Colonic mucosa (tissue), 4 donors: ENCODE measurements around the gene MYLK2. TPM values are rescaled to one million over a fixed set of nuclear protein-coding genes. Genes with fewer than 3 reads are reported as not detected.

Experiments used
- DNase-seq: peaks from one replicate; pipeline ENCODE4 v3.0.0-alpha.2; 2020
- H3K27ac ChIP-seq: fragments of 200-600 bp; one replicate; pipeline ENCODE4 v1.8.0; 2021
- H3K27me3 ChIP-seq: fragments of 200-600 bp; one replicate; pipeline ENCODE4 v1.8.0; 2021
- H3K36me3 ChIP-seq: fragments of 200-600 bp; one replicate; pipeline ENCODE4 v1.8.0; 2021
- H3K4me1 ChIP-seq: fragments of 200-600 bp; one replicate; pipeline ENCODE4 v1.8.0; 2021; ENCODE audit warnings: mild to moderate bottlenecking
- H3K4me3 ChIP-seq: fragments of 200-600 bp; one replicate; pipeline ENCODE4 v1.8.0; 2021
- H3K9ac ChIP-seq, 2 donors: one replicate each; pipeline ENCODE4 v1.7.0; 2013; ENCODE audit warnings: control low read depth in 2 of 2, low read depth in 2 of 2, low read length in 2 of 2
- H3K9me3 ChIP-seq: fragments of 200-600 bp; one replicate; pipeline ENCODE4 v1.8.0; 2021
- CTCF ChIP-seq: fragments of 200-600 bp; IDR thresholded peaks from one replicate; pipeline ENCODE4 v1.8.0; 2022; ENCODE audit warnings: antibody characterized with exemption, mild to moderate bottlenecking
- intact Hi-C: fragments of 100-400 bp; cut with DNase I; formaldehyde crosslinking; loops from one replicate; pipeline ENCODE4 v1.14.1; 2022
- total RNA-seq, 2 donors: library from RNA; stranded (reverse); fragmentation: NEBNext Ultra II Directional in 1 of 2; extraction: Animal tissue kit (Norgen Biotek cat#: 25700) in 1 of 2; gene quantifications; one replicate each; pipeline ENCODE4 v1.2.1, GENCODE V29; 2021
- donor health status: healthy.
- donor health status: DM: no; HTN: no; CAD: no.
- donor health status: DM: no; HTN: no; CAD: no.

Gene MYLK2
- total RNA-seq, 2 donors from 2014 or later = 0.11 to 0.20 TPM

GRCh38 chr20:31859998-31860380, 40.8 kb downstream of the MYLK2 start:
- Histone ChIP-seq H3K9me3 (no peaks in the 10 kb centered on the region), H3K4me3 (no peak overlapping the region), H3K27ac (no peak overlapping the region), H3K9ac (no peak overlapping the region), H3K36me3 (no peaks in the 10 kb centered on the region), H3K27me3 (peaks cover 4% of the 10 kb centered on the region), H3K4me1 (peaks cover 7% of the 10 kb centered on the region)
- TF ChIP-seq CTCF = no peak
- no peak for DNase-seq
- intact Hi-C loops = loop anchor here (10.0 kb wide), 1 partner anchor 175 kb away; no protein-coding TSS in a partner anchor

GRCh38 chr20:31860390-31861134, 41.4 kb downstream of the MYLK2 start:
- peaks cover 4% of the 10 kb centered on the region for H3K27me3 ChIP-seq
- H3K9ac ChIP-seq = peak overlapping the region in 1 of 2 donors; percentile 61
- no peak for TF ChIP-seq CTCF
- no peaks in the 10 kb centered on the region for H3K36me3 ChIP-seq
- peak overlapping the region; percentile 53 for H3K4me3 ChIP-seq
- no peaks in the 10 kb centered on the region for H3K9me3 ChIP-seq
- intact Hi-C loops = no loop called here
- H3K4me1 ChIP-seq = peaks cover 7% of the 10 kb centered on the region
- DNase-seq = no peak
- H3K27ac ChIP-seq = no peak overlapping the region

GRCh38 chr20:31861135-31861384, 41.9 kb downstream of the MYLK2 start:
- Histone ChIP-seq H3K27me3 (peaks cover 4% of the 10 kb centered on the region), H3K4me3 (peak overlapping the region; percentile 53), H3K27ac (no peak overlapping the region), H3K9ac (peak overlapping the region in 1 of 2 donors; percentile 61), H3K9me3 (no peaks in the 10 kb centered on the region), H3K4me1 (peaks cover 7% of the 10 kb centered on the region), H3K36me3 (no peaks in the 10 kb centered on the region)
- intact Hi-C loops = no loop called here
- no peak for TF ChIP-seq CTCF
- no peak for DNase-seq

GRCh38 chr20:31861385-31862156, 42.4 kb downstream of the MYLK2 start:
- Histone ChIP-seq H3K27ac (no peak overlapping the region), H3K9ac (peak overlapping the region in 1 of 2 donors; percentile 61), H3K4me3 (peak overlapping the region; percentile 53), H3K27me3 (peaks cover 4% of the 10 kb centered on the region), H3K36me3 (no peaks in the 10 kb centered on the region), H3K4me1 (peaks cover 7% of the 10 kb centered on the region), H3K9me3 (no peaks in the 10 kb centered on the region)
- peak; percentile 64 for DNase-seq
- intact Hi-C loops = no loop called here
- TF ChIP-seq CTCF = no peak

- peak overlapping the region; percentile 53 for H3K4me3 ChIP-seq
- DNase-seq = no peak
- no peaks in the 10 kb centered on the region for H3K9me3 ChIP-seq
- no peak overlapping the region for H3K27ac ChIP-seq
- H3K4me1 ChIP-seq = peaks cover 7% of the 10 kb centered on the region
- no peaks in the 10 kb centered on the region for H3K36me3 ChIP-seq
- peaks cover 4% of the 10 kb centered on the region for H3K27me3 ChIP-seq
- no peak for TF ChIP-seq CTCF
- intact Hi-C loops = no loop called here
- H3K9ac ChIP-seq = no peak overlapping the region
Measured at GRCh38 chr20:31862157-31862470, 43.0 kb downstream of the MYLK2 start.
